WTC11 (cell line): Measurements from ENCODE around the gene HINFP.

ENCODE experiments used
- ELF4 ChIP-seq: sonication (generic); formaldehyde crosslinking; IDR thresholded peaks from 2 replicates; pipeline ENCODE4 v1.8.1; 2022; ENCODE audit warnings: low read depth, mild to moderate bottlenecking, moderate library complexity, missing genetic modification reagents
- JUN ChIP-seq: sonication (generic); formaldehyde crosslinking; IDR thresholded peaks from 2 replicates; pipeline ENCODE4 v1.8.0; 2023; ENCODE audit warnings: mild to moderate bottlenecking, missing genetic modification reagents
- RORB ChIP-seq: fragments of 250-450 bp; sonication (Bioruptor Pico); IDR thresholded peaks from 2 replicates; pipeline ENCODE4 v1.9.0; 2021; ENCODE audit warnings: mild to moderate bottlenecking
- ZNF317 ChIP-seq: sonication (generic); formaldehyde crosslinking; IDR thresholded peaks from 2 replicates; pipeline ENCODE4 v1.8.1; 2023; ENCODE audit warnings: low read depth, mild to moderate bottlenecking, moderate library complexity, missing genetic modification reagents, borderline replicate concordance
- TF ChIP-seq, protein P1 (sequence below): fragments of 200-600 bp; IDR thresholded peaks from 2 replicates; pipeline ENCODE4 v1.8.0; 2022; ENCODE audit warnings: antibody characterized with exemption
- TF ChIP-seq, protein P2 (sequence below): sonication (generic); formaldehyde crosslinking; IDR thresholded peaks from 2 replicates; pipeline ENCODE4 v1.8.1; 2023; ENCODE audit warnings: mild to moderate bottlenecking, missing genetic modification reagents, moderate library complexity

DNA sequence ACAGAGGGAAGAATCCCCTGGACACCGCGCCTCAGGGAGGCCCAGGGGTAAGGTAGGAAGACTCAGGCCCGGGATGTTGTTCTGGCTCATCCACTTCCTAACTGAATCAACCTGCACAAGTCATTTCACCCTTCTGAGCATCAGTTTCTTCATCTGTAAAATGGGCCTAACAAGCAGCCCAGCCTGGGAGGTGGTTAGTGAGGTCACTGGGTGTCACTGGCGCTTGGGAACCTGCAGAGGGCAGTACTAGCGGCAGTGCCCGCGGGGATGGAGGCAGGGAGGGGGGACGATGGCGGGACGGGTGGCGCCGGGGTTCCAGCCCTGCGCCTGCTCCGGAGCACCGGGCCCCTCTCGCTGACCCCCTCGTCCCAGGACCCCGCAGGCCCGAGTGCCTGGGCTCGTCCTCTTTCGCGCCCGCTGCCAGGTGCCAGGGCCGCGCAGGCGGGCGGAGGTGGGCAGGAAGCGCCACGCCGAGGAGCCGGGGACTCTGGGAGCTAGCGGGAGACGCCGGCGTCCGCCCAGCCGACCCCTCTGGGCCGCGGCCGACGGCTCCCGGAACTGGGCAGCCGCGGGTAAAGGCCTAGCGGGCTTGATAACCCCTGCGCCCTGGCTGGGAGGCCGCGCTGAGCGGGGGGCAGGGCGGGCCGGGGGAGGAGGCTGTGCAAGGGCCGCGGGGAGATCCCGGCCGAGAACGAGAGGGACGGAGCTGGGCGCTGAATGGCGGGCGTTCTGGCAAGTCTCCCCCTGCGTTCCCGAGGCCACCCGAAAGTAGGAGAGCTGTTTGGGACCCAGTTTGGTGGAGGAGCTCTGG, 47.3 kb downstream of the HINFP start, which contains the start of gene NLRX1:
- TF ChIP-seq, protein P1, sequence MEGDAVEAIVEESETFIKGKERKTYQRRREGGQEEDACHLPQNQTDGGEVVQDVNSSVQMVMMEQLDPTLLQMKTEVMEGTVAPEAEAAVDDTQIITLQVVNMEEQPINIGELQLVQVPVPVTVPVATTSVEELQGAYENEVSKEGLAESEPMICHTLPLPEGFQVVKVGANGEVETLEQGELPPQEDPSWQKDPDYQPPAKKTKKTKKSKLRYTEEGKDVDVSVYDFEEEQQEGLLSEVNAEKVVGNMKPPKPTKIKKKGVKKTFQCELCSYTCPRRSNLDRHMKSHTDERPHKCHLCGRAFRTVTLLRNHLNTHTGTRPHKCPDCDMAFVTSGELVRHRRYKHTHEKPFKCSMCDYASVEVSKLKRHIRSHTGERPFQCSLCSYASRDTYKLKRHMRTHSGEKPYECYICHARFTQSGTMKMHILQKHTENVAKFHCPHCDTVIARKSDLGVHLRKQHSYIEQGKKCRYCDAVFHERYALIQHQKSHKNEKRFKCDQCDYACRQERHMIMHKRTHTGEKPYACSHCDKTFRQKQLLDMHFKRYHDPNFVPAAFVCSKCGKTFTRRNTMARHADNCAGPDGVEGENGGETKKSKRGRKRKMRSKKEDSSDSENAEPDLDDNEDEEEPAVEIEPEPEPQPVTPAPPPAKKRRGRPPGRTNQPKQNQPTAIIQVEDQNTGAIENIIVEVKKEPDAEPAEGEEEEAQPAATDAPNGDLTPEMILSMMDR: peak; percentile 43; the same call in 1 of the 2 replicates
- TF ChIP-seq, protein P2, sequence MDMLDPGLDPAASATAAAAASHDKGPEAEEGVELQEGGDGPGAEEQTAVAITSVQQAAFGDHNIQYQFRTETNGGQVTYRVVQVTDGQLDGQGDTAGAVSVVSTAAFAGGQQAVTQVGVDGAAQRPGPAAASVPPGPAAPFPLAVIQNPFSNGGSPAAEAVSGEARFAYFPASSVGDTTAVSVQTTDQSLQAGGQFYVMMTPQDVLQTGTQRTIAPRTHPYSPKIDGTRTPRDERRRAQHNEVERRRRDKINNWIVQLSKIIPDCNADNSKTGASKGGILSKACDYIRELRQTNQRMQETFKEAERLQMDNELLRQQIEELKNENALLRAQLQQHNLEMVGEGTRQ (CRISPR knock-in tag): peak; percentile 52
- TF ChIP-seq JUN (CRISPR knock-in tag): 0 out of 2 replicates have a peak, but pooled peaks have one; percentile 57
- TF ChIP-seq ZNF317 (CRISPR knock-in tag): 0 out of 2 replicates have a peak, but pooled peaks have one; percentile 46
- no peak for TF ChIP-seq ELF4
- no peak for TF ChIP-seq RORB (CRISPR knock-in tag)
